K562 (cell line): Measurements from ENCODE around the gene TRNAU1AP. TPM values are rescaled to one million over a fixed set of nuclear protein-coding genes. Genes with fewer than 3 reads are reported as not detected.
A peak's percentile ranks its signal among the peaks of the same experiment; 100 is the strongest.

Experiments used
- ARHGAP35 ChIP-seq: fragments of 450-650 bp; IDR thresholded peaks from 2 replicates; pipeline ENCODE4 v1.6.1; 2018; ENCODE audit not compliant: partially characterized antibody
- ARID1B ChIP-seq: fragments of 450-650 bp; IDR thresholded peaks from 2 replicates; pipeline ENCODE4 v1.6.1; 2016; ENCODE audit warnings: antibody characterized with exemption, mild to moderate bottlenecking, inconsistent platforms
- ATF4 ChIP-seq: fragments of 450-650 bp; formaldehyde crosslinking; IDR thresholded peaks from 2 replicates; pipeline ENCODE4 v1.4.0; 2022; ENCODE audit warnings: mild to moderate bottlenecking, moderate library complexity
- CHCHD3 ChIP-seq: fragments of 250-450 bp; sonication (Bioruptor Pico); IDR thresholded peaks from 2 replicates; pipeline ENCODE4 v2.1.2; 2022; ENCODE audit warnings: mild to moderate bottlenecking
- CSDE1 ChIP-seq, 2 experiments: fragments of 450-650 bp; IDR thresholded peaks; 2 replicates each; pipeline ENCODE4 v1.6.1; 2016; ENCODE audit warnings: mild to moderate bottlenecking in 1 of 2
- CTCFL ChIP-seq: IDR thresholded peaks from 2 replicates; pipeline ENCODE4 v1.6.1; 2011; ENCODE audit warnings: borderline replicate concordance, low read depth, mild to moderate bottlenecking, moderate library complexity, low read length; ENCODE audit not compliant: insufficient read depth, poor library complexity, severe bottlenecking
- MAZ ChIP-seq, 2 experiments: fragments of 450-650 bp in 1 of 2; sonication (generic) in 1 of 2; formaldehyde crosslinking; IDR thresholded peaks in 1 of 2; conservative IDR thresholded peaks in 1 of 2; 2 replicates each; pipeline versions ENCODE4 v1.4.0 to v1.5.0; 2020; ENCODE audit warnings: mild to moderate bottlenecking in 1 of 2, missing genetic modification reagents in 1 of 2
- MCM2 ChIP-seq: fragments of 450-650 bp; IDR thresholded peaks from 2 replicates; pipeline ENCODE4 v1.6.1; 2017; ENCODE audit warnings: low read depth, mild to moderate bottlenecking
- MYC ChIP-seq, 2 experiments: fragments of 250-450 bp in 1 of 2; sonication (Bioruptor Pico) in 1 of 2; IDR thresholded peaks; 2 replicates each; pipeline versions ENCODE4 v1.5.1 to v1.6.1; 2012 to 2021; ENCODE audit warnings: low read depth in 2 of 2, borderline replicate concordance in 1 of 2, improper control_type of control experiment in 1 of 2, low read length in 1 of 2, mild to moderate bottlenecking in 1 of 2, moderate library complexity in 1 of 2
- SIX5 ChIP-seq, 2 experiments: IDR thresholded peaks; 2 replicates each; pipeline ENCODE4 v1.6.1; 2011; ENCODE audit warnings: low read length in 2 of 2, borderline replicate concordance in 1 of 2, low read depth in 1 of 2, mild to moderate bottlenecking in 1 of 2, moderate library complexity in 1 of 2; ENCODE audit not compliant: insufficient read depth in 1 of 2
- TOE1 ChIP-seq, 2 experiments: fragments of 450-650 bp in 1 of 2; sonication (generic) in 1 of 2; formaldehyde crosslinking in 1 of 2; IDR thresholded peaks; 2 replicates each; pipeline versions ENCODE4 v1.7.1 to v1.8.0; 2016 to 2022; ENCODE audit warnings: borderline replicate concordance in 2 of 2, mild to moderate bottlenecking in 2 of 2, antibody characterized with exemption in 1 of 2, inconsistent platforms in 1 of 2, low read depth in 1 of 2, missing genetic modification reagents in 1 of 2, moderate library complexity in 1 of 2
- USF1 ChIP-seq: sonication (generic); formaldehyde crosslinking; IDR thresholded peaks from 2 replicates; pipeline ENCODE4 v1.9.0; 2022; ENCODE audit warnings: mild to moderate bottlenecking, missing genetic modification reagents
- ZBTB8A ChIP-seq: fragments of 450-650 bp; IDR thresholded peaks from 2 replicates; pipeline ENCODE4 v1.6.1; 2018; ENCODE audit warnings: mild to moderate bottlenecking, moderate library complexity; ENCODE audit not compliant: partially characterized antibody
- ZC3H11A ChIP-seq: IDR thresholded peaks from 2 replicates; pipeline ENCODE4 v1.6.1; 2012; ENCODE audit warnings: low read depth, low read length, improper control_type of control experiment
- ZNF124 ChIP-seq: sonication (generic); formaldehyde crosslinking; IDR thresholded peaks from 2 replicates; pipeline ENCODE4 v1.8.1; 2022; ENCODE audit warnings: missing genetic modification reagents
- ZNF511 ChIP-seq: sonication (generic); formaldehyde crosslinking; IDR thresholded peaks from 2 replicates; pipeline ENCODE4 v1.8.0; 2022; ENCODE audit warnings: mild to moderate bottlenecking, missing genetic modification reagents
- polyA plus RNA-seq, 8 experiments: library from polyadenylated mRNA; depleted of rRNA in 4 of 8; stranded (reverse) in 5 of 8; unstranded in 3 of 8; fragments of >200 nt; fragmentation: Nextera tagmentation in 2 of 8; fragmentation: Illumina TruSeq in 1 of 8; extraction: Ambion mirVana in 2 of 8; extraction: Trizol in 1 of 8; gene quantifications; 2 replicates each; pipeline versions ENCODE4 v1.2.1 to v1.2.3, GENCODE V29; 2011 to 2014; ENCODE audit warnings: inconsistent platforms in 1 of 8, missing spikeins in 1 of 8
- total RNA-seq, 7 experiments: library from RNA; depleted of rRNA in 6 of 7; stranded (reverse); fragments of >200 nt in 6 of 7; fragmentation: Illumina TruSeq in 2 of 7; extraction: Trizol in 2 of 7; gene quantifications; 2 replicates each; pipeline versions ENCODE4 v1.2.1 to v1.2.3, GENCODE V29; 2011 to 2021; ENCODE audit warnings: low replicate concordance in 1 of 7

TRNAU1AP gene
- total and polyA plus RNA-seq, 9 of the 15 experiments (the other 6 are each of a cell fraction or from before 2014, with no cell fraction given), result 34.9 to 110 (median 46.3) TPM

GRCh38 chr1:28581531-28582247 is 28.8 kb downstream of the TRNAU1AP start (continued):
- TF ChIP-seq ZBTB8A (no peak), CSDE1 (IDR thresholded peaks at IDR 0.05) (peak in 1 of 2 experiments; percentile 84; a peak in 2 of 4 replicates), ZC3H11A (peak; percentile 20; the same call in 1 of the 2 replicates), ZNF511 (CRISPR knock-in tag) (peak; percentile 97), ARHGAP35 (peak; percentile 55), ARID1B (peak; percentile 42; the same call in 1 of the 2 replicates), USF1 (peak; percentile 75), CHCHD3 (CRISPR knock-in tag) (peak; percentile 54; the same call in 1 of the 2 replicates), ATF4 (peak; percentile 18; the same call in 1 of the 2 replicates), MYC (IDR thresholded peaks at IDR 0.05; ENCODE audit: low read depth, low read length) (peak; percentile 98), MYC (CRISPR knock-in tag; IDR thresholded peaks at IDR 0.05; ENCODE audit: borderline replicate concordance, low read depth) (peak; percentile 91; the same call in 1 of the 2 replicates), ZNF124 (CRISPR knock-in tag) (no peak), CTCFL (peak; percentile 64), MCM2 (no peak), MAZ (CRISPR knock-in tag; conservative IDR thresholded peaks at IDR 0.05 in 1 of 2, IDR thresholded peaks at IDR 0.05 in 1 of 2) (peak; percentile 90 to 91), TOE1 (IDR thresholded peaks at IDR 0.05; ENCODE audit: borderline replicate concordance) (peak; percentile 81; the same call in 1 of the 2 replicates), TOE1 (CRISPR knock-in tag; IDR thresholded peaks at IDR 0.05; ENCODE audit: borderline replicate concordance, low read depth) (peak; percentile 95), SIX5 (IDR thresholded peaks at IDR 0.05; ENCODE audit: borderline replicate concordance in 1 of 2, insufficient read depth in 1 of 2, low read depth in 1 of 2, low read length in 2 of 2) (peak; percentile 78 to 85)
